Measurements from ENCODE around the gene SCGB3A2. TPM values are rescaled to one million over a fixed set of nuclear protein-coding genes. Genes with fewer than 3 reads are reported as not detected.

Gene SCGB3A2
- total and polyA plus RNA-seq, 2 of the 8 experiments (the other 6 are each of a cell fraction or from before 2014, with no cell fraction given) = 47.1 to 63.6 TPM

GRCh38 chr5:147832541-147832940 is 46.0 kb upstream of the SCGB3A2 start:
- no peaks in the 10 kb centered on the region for H3K9me3 ChIP-seq (ENCODE audit: insufficient read depth in 2 of 2, low read depth in 1 of 2, low read length in 1 of 2)
- no peak overlapping the region for H2BK5ac ChIP-seq (ENCODE audit: low read depth, low read length)
- no peak overlapping the region for H3K18ac ChIP-seq (ENCODE audit: extremely low read depth, low read length)
- H4K91ac ChIP-seq (replicated peaks; ENCODE audit: insufficient read length, low read length) = no peak overlapping the region
- no peaks in the 10 kb centered on the region; a peak in 1 of 8 replicates for H3K36me3 ChIP-seq (ENCODE audit: control insufficient read depth in 2 of 4, insufficient read depth in 4 of 4, low read length in 3 of 4)
- ChIA-PET CTCF (ENCODE audit: partially characterized antibody) (interaction anchor here (0.6 to 2.1 kb wide), 5 partner anchors 10 to 201 kb away, joined by 3 to 9 read pairs (median 4); no protein-coding TSS in a partner anchor), POLR2A (ENCODE audit: partially characterized antibody) (interaction anchor here (1.0 to 2.8 kb wide), 4 partner anchors 16 to 40 kb away, joined by 3 to 16 read pairs (median 10); no protein-coding TSS in a partner anchor)
- FAIRE-seq = no peak
- no peak overlapping the region for H2BK12ac ChIP-seq (ENCODE audit: low read depth, low read length)
- DNase-seq (ENCODE audit: low read depth in 1 of 2, low spot score in 2 of 2) = no peak
- no peak overlapping the region for H2BK15ac ChIP-seq (ENCODE audit: low read length)
- no peak overlapping the region for H3K27ac ChIP-seq (ENCODE audit: low read depth, low read length)
- no peak overlapping the region for H2BK120ac ChIP-seq (replicated peaks; ENCODE audit: low read depth, low read length)
- H3K56ac ChIP-seq (replicated peaks; ENCODE audit: insufficient read length, low read depth, low read length) = no peak overlapping the region
- H4K20me1 ChIP-seq (replicated peaks in 1 of 2; ENCODE audit: control insufficient read depth in 1 of 2, insufficient read depth in 2 of 2, low read length in 2 of 2) = no peaks in the 10 kb centered on the region
- H3K27me3 ChIP-seq (replicated peaks in 1 of 4; ENCODE audit: control insufficient read depth in 3 of 4, extremely low read depth in 1 of 4, insufficient read depth in 3 of 4, low read length in 3 of 4) = no peaks in the 10 kb centered on the region
- H3K4ac ChIP-seq (replicated peaks; ENCODE audit: insufficient read length, low read depth, low read length) = no peak overlapping the region
- H4K5ac ChIP-seq (ENCODE audit: insufficient read length, low read depth, low read length) = no peak overlapping the region
- no peaks in the 10 kb centered on the region for H3K79me1 ChIP-seq (ENCODE audit: low read depth, low read length)
- H3K4me3 ChIP-seq (ENCODE audit: extremely low read depth in 1 of 4, insufficient read depth in 2 of 4, low read depth in 3 of 4, low read length in 4 of 4) = no peak overlapping the region
- H3K4me1 ChIP-seq (replicated peaks in 1 of 4; ENCODE audit: control insufficient read depth in 3 of 4, insufficient read depth in 4 of 4, low read length in 3 of 4) = no peaks in the 10 kb centered on the region
- no peak overlapping the region for H2AK5ac ChIP-seq (ENCODE audit: low read depth, low read length)
- no peak overlapping the region for H4K8ac ChIP-seq (ENCODE audit: extremely low read depth, insufficient read depth, low read length)
- no peaks in the 10 kb centered on the region for H3K79me2 ChIP-seq (ENCODE audit: control insufficient read depth in 1 of 2, insufficient read depth in 2 of 2, low read length in 2 of 2)
- 96% methylated on average over 1 of the region's 1 CpG; no CpG with 5 or more reads in 1 of the 2 experiments for WGBS, 2 experiments (ENCODE audit: extremely low coverage in 1 of 2, insufficient coverage in 1 of 2, insufficient read length in 1 of 2, insufficient replicate concordance in 2 of 2, low coverage in 1 of 2, low lambda C conversion rate in 2 of 2, missing lambda C conversion rate in 1 of 2)
- H2AFZ ChIP-seq (ENCODE audit: low read length) = no peak overlapping the region
- H2BK20ac ChIP-seq (ENCODE audit: low read length) = no peak overlapping the region
- no peaks in the 10 kb centered on the region for H3K23me2 ChIP-seq (ENCODE audit: low read depth, low read length)
- H3K4me2 ChIP-seq (ENCODE audit: insufficient read depth in 1 of 2, low read depth in 2 of 2, low read length in 2 of 2) = no peak overlapping the region
- H3K23ac ChIP-seq (ENCODE audit: insufficient read length) = no peak overlapping the region
- H3K9ac ChIP-seq (replicated peaks in 1 of 4; ENCODE audit: extremely low read depth in 1 of 4, low read depth in 3 of 4, low read length in 3 of 4) = no peak overlapping the region
- H3K14ac ChIP-seq (ENCODE audit: insufficient read length) = no peak overlapping the region
- TF ChIP-seq CTCF (IDR thresholded peaks at IDR 0.05; ENCODE audit: control extremely low read depth in 1 of 3, insufficient read depth in 1 of 3, low read depth in 1 of 3, low read length in 3 of 3) (no peak), YY1 (IDR thresholded peaks at IDR 0.05; ENCODE audit: low read depth, low read length) (no peak), RNF2 (IDR thresholded peaks at IDR 0.05; ENCODE audit: borderline replicate concordance, low read depth, low read length, missing control alignments, poor library complexity, severe bottlenecking) (no peak), MAX (IDR thresholded peaks at IDR 0.05) (no peak), ATF2 (IDR thresholded peaks at IDR 0.05; ENCODE audit: low read length) (no peak), CREB1 (IDR thresholded peaks at IDR 0.05) (no peak), RAD21 (IDR thresholded peaks at IDR 0.05 in 1 of 2, conservative IDR thresholded peaks at IDR 0.05 in 1 of 2; ENCODE audit: low read depth in 2 of 2, low read length in 2 of 2) (no peak), EP300 (IDR thresholded peaks at IDR 0.05; ENCODE audit: borderline replicate concordance in 1 of 2, low read depth in 2 of 2, low read length in 2 of 2) (no peak)
